Spinal cord (tissue), 10 donors: ENCODE data around the gene BDKRB1. TPM values are rescaled to one million over a fixed set of nuclear protein-coding genes. Genes with fewer than 3 reads are reported as not detected.

Experiments used
- DNase-seq, 6 donors: peaks; one replicate each; pipeline versions ENCODE4 v3.0.0 to v3.0.0-alpha.2; 2013 to 2015; ENCODE audit warnings: low spot score in 6 of 6, low read depth in 4 of 6
- H3K27ac ChIP-seq: one replicate; pipeline ENCODE4 v1.5.1; 2013; ENCODE audit warnings: low read depth, low read length, control low read depth
- H3K27me3 ChIP-seq: one replicate; pipeline ENCODE4 v1.6.1; 2013; ENCODE audit warnings: low read length; ENCODE audit not compliant: control insufficient read depth, insufficient read depth
- H3K36me3 ChIP-seq: one replicate; pipeline ENCODE4 v1.6.1; 2013; ENCODE audit warnings: low read length; ENCODE audit not compliant: control insufficient read depth, insufficient read depth
- H3K4me1 ChIP-seq: one replicate; pipeline ENCODE4 v1.6.1; 2013; ENCODE audit warnings: low read length; ENCODE audit not compliant: control insufficient read depth, insufficient read depth
- H3K4me3 ChIP-seq: one replicate; pipeline ENCODE4 v1.5.1; 2013; ENCODE audit warnings: low read depth, low read length, control low read depth
- H3K9me3 ChIP-seq: one replicate; pipeline ENCODE4 v1.6.1; 2013; ENCODE audit warnings: low read length; ENCODE audit not compliant: control insufficient read depth, insufficient read depth
- WGBS: methylation state at CpG from one replicate; pipeline ENCODE4 v1.1.5; 2013; ENCODE audit warnings: missing lambda C conversion rate; ENCODE audit not compliant: insufficient coverage; 5-methylcytosine and 5-hydroxymethylcytosine counted together
- polyA plus RNA-seq, 2 donors: library from polyadenylated mRNA; unstranded; fragments of 120-200 nt; gene quantifications; one replicate each; pipeline ENCODE4 v1.2.1, GENCODE V29; 2013; ENCODE audit not compliant: insufficient read length in 2 of 2
- small RNA-seq: library from RNA; depleted of rRNA; stranded (forward); fragments of <200 nt; gene quantifications from one replicate; pipeline ENCODE3, GENCODE V24; 2014; ENCODE audit warnings: low replicate concordance
- total RNA-seq, 2 donors: library from RNA; depleted of rRNA in 1 of 2; stranded (reverse); fragments of 120-200 nt in 1 of 2; fragments of >200 nt in 1 of 2; gene quantifications; one replicate each; pipeline versions ENCODE4 v1.2.3 to v1.2.4, GENCODE V29; 2013 to 2014
- donor health status: healthy.

Gene BDKRB1
- total and polyA plus RNA-seq, 4 donors = 0.28 to 0.95 TPM; not detected in 2

DNA sequence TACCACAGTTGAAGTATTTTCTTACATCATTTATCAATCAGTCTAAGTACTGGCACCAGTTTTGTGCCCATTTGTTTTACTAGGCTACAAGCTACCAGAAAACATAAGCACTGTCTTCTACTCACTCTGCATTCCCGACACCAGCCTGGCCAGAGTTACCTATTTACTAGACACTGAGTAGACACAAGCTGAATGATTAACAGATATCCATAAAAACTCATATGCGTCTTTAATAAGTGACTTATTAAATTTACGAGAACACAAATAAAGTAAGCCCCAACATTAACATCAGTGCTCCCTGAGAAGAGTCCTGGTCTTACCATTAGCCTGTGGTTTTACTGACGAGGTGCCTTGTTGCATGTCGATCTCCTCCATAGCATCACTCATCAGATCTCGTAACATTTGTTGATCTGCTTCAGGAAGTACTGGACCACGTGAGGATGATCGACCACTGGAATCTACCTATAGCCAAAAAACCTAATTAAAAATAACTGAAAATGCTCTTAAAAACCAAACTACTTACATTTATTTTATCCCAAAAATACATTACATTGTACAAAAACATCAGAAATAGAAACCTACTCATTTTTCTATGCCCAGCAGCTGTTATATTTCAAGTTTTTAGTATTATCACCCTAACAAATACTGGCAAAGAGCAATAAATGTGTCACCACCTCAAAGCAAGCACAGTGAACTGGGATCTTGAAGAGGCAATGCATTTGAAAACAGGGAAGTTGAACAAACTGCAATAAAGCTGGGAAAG, 53.3 kb downstream of the BDKRB1 start:
- Histone ChIP-seq H3K27me3 (no peaks in the 10 kb centered on the region), H3K27ac (no peak overlapping the region), H3K36me3 (peaks cover 18% of the 10 kb centered on the region), H3K9me3 (no peaks in the 10 kb centered on the region), H3K4me1 (no peaks in the 10 kb centered on the region), H3K4me3 (no peak overlapping the region)
- 87% methylated on average over 8 of the region's 8 CpGs for WGBS
- no peak for DNase-seq

DNA sequence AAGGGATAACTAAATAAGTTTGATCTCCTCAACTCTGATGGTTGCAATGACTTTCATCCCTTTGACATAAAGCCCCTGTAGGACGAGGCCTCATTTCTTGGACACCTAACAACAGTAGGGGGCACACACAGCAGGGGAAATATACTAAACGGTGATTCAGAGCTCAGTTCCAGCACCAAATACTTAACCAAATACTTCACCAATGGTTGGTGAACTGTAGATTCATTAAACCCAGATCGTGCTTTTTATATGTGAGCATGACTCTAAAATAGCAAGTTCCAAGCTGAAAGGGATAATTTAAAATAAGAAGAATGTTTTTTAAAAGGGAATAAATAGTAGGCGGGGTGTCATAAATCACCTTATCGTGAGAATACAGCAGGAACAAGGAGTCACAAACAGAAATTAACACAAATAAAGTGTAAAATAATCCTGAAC, 53.9 kb downstream of the BDKRB1 start:
- DNase-seq = no peak
- Histone ChIP-seq H3K27me3 (no peaks in the 10 kb centered on the region), H3K4me3 (no peak overlapping the region), H3K36me3 (peaks cover 21% of the 10 kb centered on the region), H3K4me1 (no peaks in the 10 kb centered on the region), H3K27ac (no peak overlapping the region), H3K9me3 (no peaks in the 10 kb centered on the region)
- no CpG with 5 or more reads among the region's 5 CpGs for WGBS

- H3K36me3 ChIP-seq = peaks cover 19% of the 10 kb centered on the region
- no peaks in the 10 kb centered on the region for H3K27me3 ChIP-seq
- no peak for DNase-seq
- no peak overlapping the region for H3K4me3 ChIP-seq
- H3K4me1 ChIP-seq = no peaks in the 10 kb centered on the region
- no peaks in the 10 kb centered on the region for H3K9me3 ChIP-seq
- no peak overlapping the region for H3K27ac ChIP-seq
- 100% methylated on average over 1 of the region's 6 CpGs for whole genome bisulfite sequencing
These were observed 54.9 kb downstream of the BDKRB1 start for GRCh38 chr14:96310906-96311305.

Small RNA genes lying within 50 kb of the gene (small RNA-seq; reads per million reads assigned to genes)
- not detected for gene CKS1BP1

Other genes starting within 250 kb of the BDKRB1 start
- 10 to 100 TPM; 33.3 to 60.5 TPM for gene C14orf132, start 216.8 kb upstream of the BDKRB1 start, total RNA-seq
- 100 to 1,000 TPM in 1 of 2 donors, 10 to 100 TPM in 1; 91.4 to 125 TPM for gene C14orf132, start 216.8 kb upstream of the BDKRB1 start, polyA plus RNA-seq
- 1 to 10 TPM; 2.8 to 3.4 TPM for gene BDKRB2, start 51.4 kb upstream of the BDKRB1 start, total RNA-seq
- gene BDKRB2, start 51.4 kb upstream of the BDKRB1 start, polyA plus RNA-seq = 1 to 10 TPM; 1.3 to 1.4 TPM
- gene ATG2B, start 107.1 kb downstream of the BDKRB1 start, total RNA-seq = 10 to 100 TPM; 32.4 to 46.2 TPM
- gene ATG2B, start 107.1 kb downstream of the BDKRB1 start, polyA plus RNA-seq = 10 to 100 TPM; 23.3 to 29.0 TPM
- gene GSKIP, start 107.3 kb downstream of the BDKRB1 start, total RNA-seq = 10 to 100 TPM; 23.0 to 41.7 TPM
- 10 to 100 TPM; 20.1 to 23.6 TPM for gene GSKIP, start 107.3 kb downstream of the BDKRB1 start, polyA plus RNA-seq
- gene AK7, start 135.9 kb downstream of the BDKRB1 start, total RNA-seq = 10 to 100 TPM in 1 of 2 donors, 1 to 10 TPM in 1; 3.3 to 10.5 TPM
- gene AK7, start 135.9 kb downstream of the BDKRB1 start, polyA plus RNA-seq = 1 to 10 TPM; 5.4 to 7.7 TPM
- 100 to 1,000 TPM; 126 to 197 TPM for gene PAPOLA, start 246.2 kb downstream of the BDKRB1 start, total RNA-seq
- 100 to 1,000 TPM; 122 to 153 TPM for gene PAPOLA, start 246.2 kb downstream of the BDKRB1 start, polyA plus RNA-seq